Stimulated activated CD4-positive, alpha-beta T cell treated with anti-CD3 and anti-CD28 coated beads, TNF-alpha, amount 100 ng/mL, for 4 hours (primary cell): ENCODE measurements around the gene MXRA8.
"Not testable (repeated sequence)": the region's sequence is repeated elsewhere in the genome, so short reads cannot be mapped to it uniquely, and the experiment has no call there.

Experiments
- DNase-seq, 3 experiments: peaks; one replicate each; pipeline ENCODE4 v3.0.0-alpha.2; 2020; ENCODE audit warnings: low read depth in 3 of 3

MXRA8 gene

GRCh38 chr1:1320666-1321448, 37.5 kb downstream of the MXRA8 start:
- no peak for DNase-seq

DNA sequence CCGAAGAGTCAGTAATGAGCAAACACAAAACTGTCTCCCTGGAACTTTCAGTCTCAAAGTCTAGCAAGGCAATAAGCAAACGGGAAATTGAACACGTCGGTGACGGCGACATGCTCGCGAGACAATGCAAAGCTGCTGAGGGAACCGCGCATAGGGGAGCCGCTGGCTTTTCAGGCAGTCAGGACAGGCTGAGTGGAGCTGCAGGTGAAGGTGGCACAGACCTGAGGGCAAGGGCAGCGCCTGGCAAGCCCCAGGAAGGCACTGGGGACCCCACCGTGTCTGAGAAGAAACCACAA, 38.8 kb downstream of the MXRA8 start:
- no peak for DNase-seq

DNA sequence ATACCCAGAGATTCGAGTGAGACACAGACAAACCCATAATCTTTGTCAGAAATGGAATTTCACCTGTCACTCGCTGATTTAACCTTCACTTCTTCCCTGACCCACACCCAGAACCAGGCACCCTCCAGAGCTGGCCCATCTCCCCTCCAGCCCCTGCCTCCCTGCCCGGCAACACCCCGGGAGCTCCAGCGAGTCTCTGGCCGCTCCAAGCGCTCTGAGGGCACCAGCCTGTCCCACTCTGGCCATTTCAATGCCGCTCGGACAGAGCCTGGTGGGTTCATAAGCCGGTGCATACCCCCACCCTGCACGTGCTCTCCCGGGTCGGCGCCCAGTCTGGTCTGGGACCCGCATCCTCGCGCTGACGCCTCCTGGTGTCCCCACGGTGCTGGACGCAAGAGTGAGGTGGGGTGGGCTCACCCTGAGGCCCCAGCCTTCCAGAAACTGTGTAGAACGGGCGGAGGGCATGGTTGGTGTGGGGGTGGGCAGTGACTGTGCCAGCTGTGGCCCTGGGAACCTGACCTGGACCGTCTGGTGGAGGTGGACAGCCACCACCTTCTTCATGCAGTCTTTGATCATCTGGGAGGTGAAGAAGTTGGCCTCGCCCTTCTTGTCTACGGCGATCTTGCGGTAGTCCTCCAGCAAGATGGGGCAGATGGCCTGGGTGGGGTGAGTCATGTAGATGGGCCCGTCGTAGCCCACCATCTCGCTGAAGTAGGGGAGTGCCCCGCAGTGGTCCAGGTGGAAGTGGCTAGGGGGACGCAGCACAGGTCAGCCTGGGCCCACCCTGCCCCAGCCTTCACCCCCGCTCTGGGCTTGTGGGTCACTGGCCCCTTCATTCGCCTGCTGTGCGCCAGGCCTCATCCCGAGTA, 39.3 kb downstream of the MXRA8 start:
- DNase-seq, result no peak

- DNase-seq, result no peak
These were observed 40.2 kb downstream of the MXRA8 start for GRCh38 chr1:1318131-1318652.

- DNase-seq, result no peak
These were observed 40.9 kb downstream of the MXRA8 start for GRCh38 chr1:1317420-1317819.

DNA sequence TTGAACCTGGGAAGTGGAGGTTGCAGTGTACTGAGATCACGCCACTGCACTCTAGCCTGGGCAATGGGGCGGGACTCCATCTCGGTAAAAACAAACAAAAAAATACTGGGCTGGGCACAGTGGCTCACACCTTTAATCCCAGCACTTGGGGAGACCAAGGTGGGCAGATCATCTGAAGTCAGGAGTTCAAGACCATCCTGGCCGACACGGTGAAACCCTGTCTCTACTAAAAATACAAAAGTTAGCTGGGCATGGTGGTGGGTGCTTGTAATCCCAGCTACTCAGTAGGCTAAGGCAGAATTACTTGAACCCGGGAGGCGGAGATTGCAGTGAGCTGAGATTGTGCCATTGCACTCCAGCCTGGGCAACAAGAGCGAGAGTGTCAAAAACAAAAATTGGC, 42.2 kb downstream of the MXRA8 start:
- not testable (repeated sequence) for DNase-seq

GRCh38 chr1:1315435-1315954, 42.9 kb downstream of the MXRA8 start:
- DNase-seq, result no peak

GRCh38 chr1:1314678-1315335, 43.5 kb downstream of the MXRA8 start:
- no peak for DNase-seq

DNA sequence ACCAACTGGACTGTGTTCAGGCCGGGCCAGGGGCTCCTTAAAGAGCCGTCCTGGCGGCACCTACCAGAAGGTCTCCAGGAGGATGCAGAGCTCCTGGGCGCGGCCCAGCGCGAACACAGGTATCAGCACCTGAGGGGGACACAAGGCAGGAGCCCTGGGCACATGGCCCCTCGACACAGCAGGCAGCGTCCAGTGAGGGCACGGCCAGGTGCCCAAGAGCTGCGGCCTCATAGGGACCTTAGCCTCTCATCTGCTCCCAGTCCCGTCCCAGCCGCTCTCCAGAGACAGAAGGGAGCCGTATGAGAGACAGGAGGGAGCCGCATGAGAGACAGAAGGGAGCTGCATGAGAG, 44.1 kb downstream of the MXRA8 start:
- no peak for DNase-seq

- DNase-seq, result no peak
These were observed 44.7 kb downstream of the MXRA8 start for GRCh38 chr1:1313500-1314236.

- DNase-seq, result no peak
These were observed 45.7 kb downstream of the MXRA8 start for GRCh38 chr1:1312450-1313314.

- DNase-seq, result no peak
These were observed 46.9 kb downstream of the MXRA8 start for GRCh38 chr1:1311107-1312104.

DNA sequence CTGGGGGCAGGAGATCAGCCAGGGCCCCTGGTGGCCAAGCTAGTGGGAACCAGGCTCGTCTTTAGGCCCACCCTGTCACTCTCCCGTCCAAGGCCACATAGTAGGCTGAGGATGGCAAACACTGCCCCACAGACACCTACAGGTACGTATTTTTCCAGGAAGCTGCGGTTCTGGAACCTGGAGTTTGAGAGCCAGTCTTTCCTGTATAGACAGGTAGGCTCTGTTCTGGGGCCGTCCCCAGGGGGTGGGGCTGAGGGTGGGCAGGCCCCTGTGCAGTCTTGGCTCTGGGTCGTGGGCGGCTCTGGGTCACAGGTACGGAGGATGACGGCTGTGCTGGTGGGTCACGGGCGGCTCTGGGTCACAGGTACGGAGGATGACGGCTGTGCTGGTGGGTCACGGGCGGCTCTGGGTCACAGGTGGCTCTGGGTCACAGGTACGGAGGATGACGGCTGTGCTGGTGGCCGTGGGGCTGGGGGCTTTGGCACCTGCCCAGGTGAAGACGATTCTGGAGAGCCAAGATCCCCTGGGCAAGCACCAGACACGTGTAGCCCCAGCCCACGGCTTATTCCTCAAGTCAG, 47.8 kb downstream of the MXRA8 start:
- DNase-seq, result no peak

GRCh38 chr1:1310109-1310385, 48.3 kb downstream of the MXRA8 start:
- DNase-seq, result no peak

- no peak for DNase-seq
These were observed 48.9 kb downstream of the MXRA8 start for GRCh38 chr1:1309251-1310108.

DNA sequence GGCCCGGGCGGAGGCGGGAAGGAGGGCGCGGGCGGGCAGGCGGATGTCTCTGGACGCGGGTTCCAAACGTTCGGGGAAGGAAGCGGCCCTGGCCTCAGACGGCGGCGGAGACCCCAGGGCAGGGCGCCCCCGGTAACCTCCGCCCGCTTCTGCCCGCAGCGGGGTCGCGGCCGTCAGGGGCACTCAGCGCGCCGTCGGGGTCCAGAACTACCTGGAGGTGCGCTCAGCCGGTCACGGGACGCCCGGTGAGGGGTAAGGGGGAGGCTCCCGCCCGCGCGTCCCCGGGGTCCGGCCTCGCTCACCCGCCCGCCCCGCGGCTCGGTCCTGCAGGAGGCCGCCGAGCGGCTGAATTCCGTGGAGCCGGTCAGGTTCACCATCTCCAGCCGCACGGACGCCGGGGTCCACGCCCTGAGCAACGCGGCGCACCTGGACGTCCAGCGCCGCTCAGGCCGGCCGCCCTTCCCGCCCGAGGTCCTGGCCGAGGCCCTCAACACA, 49.6 kb downstream of the MXRA8 start:
- no peak for DNase-seq

- peak; percentile 75 to 79 (median 77) for DNase-seq
These were observed 50.2 kb downstream of the MXRA8 start, which contains the start of the genes ACAP3 and PUSL1 for GRCh38 chr1:1307923-1308755. TSS of gene ACAP3 (minus strand) at chr1:1307930. CDS start at chr1:1307815, 115 bp downstream. TSS of gene PUSL1 (plus strand) at chr1:1308597. CDS start at chr1:1308644, 47 bp downstream.
